Regular cardiac myocyte (primary cell): ENCODE results near the gene TRAK1. TPM values are rescaled to one million over a fixed set of nuclear protein-coding genes. Genes with fewer than 3 reads are reported as not detected.

Source experiments
- total RNA-seq: library from RNA; depleted of rRNA; stranded (reverse); fragments of >200 nt; gene quantifications from 2 replicates; pipeline ENCODE4 v1.2.3, GENCODE V29; 2014

Gene TRAK1
- 40.3 and 43.5 TPM in 2 replicates for total RNA-seq

GRCh38 chr3:42090973-42091731 lies at the start of gene TRAK1:
Gene TRAK1, plus strand, starts transcription at chr3:42091357. Its CDS starts 113 bp downstream, at chr3:42091470.

DNA sequence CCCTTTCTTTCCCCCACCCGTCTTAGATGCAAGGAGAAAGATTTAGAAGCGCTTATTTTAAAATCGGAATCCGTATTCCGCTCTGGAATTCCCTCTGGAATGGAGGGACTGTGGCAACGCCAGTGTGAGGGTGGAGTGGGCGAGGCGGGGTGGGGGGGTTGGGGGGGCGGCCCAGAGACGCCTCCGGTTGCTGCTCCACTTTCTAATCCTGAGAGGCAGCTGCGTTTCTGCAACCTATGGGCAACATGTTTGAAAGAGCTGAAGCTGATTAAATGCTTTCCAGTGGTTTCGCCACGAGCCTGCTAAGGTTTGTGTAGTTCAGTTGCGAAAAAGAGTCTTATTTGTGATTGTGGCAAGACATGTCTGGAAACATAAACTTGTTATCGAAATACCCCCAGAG lies 174.9 kb downstream of the TRAK1 start, which contains the start of gene CCK:
TSS of gene CCK (minus strand) at position 101 of the 400 bp plus-strand sequence. CDS start 2,555 bp downstream, outside the sequence.

Other genes starting within 250 kb of the TRAK1 start
- 7.9 and 21.7 TPM in 2 replicates for gene ULK4, start 129.3 kb upstream of the TRAK1 start, total RNA-seq
- 0.38 and 5.1 TPM in 2 replicates for gene CCK, start 174.8 kb downstream of the TRAK1 start, total RNA-seq